GM23338 (cell line): ENCODE results near the gene CYP26C1. TPM values are rescaled to one million over a fixed set of nuclear protein-coding genes. Genes with fewer than 3 reads are reported as not detected.

Source experiments
- ATAC-seq: fragments of 200-7000 bp; cut with Tn5 transposase; 3 replicates; pipeline ENCODE4 v1.9.1; 2020
- DNase-seq: peaks from one replicate; pipeline ENCODE4 v3.0.0-alpha.2; 2015; ENCODE audit warnings: low spot score
- H2AFZ ChIP-seq: fragments of 200-600 bp; sonication (generic); 2 replicates; pipeline ENCODE4 v1.8.0; 2016; ENCODE audit warnings: antibody characterized with exemption, mild to moderate bottlenecking, moderate library complexity
- H3F3A ChIP-seq: fragments of 200-600 bp; sonication (generic); replicated peaks from 2 replicates; pipeline ENCODE4 v1.8.0; 2017; ENCODE audit warnings: antibody characterized with exemption, mixed run types, low read depth
- H3K27ac ChIP-seq: fragments of 200-600 bp; sonication (generic); 2 replicates; pipeline ENCODE4 v1.6.1; 2016; ENCODE audit warnings: low read depth
- H3K27me3 ChIP-seq: fragments of 200-600 bp; sonication (generic); 2 replicates; pipeline ENCODE4 v1.8.0; 2016; ENCODE audit warnings: mild to moderate bottlenecking, mixed run types, moderate library complexity; ENCODE audit not compliant: insufficient read depth
- H3K36me3 ChIP-seq: fragments of 200-600 bp; sonication (generic); 2 replicates; pipeline ENCODE4 v1.8.0; 2016; ENCODE audit warnings: mild to moderate bottlenecking; ENCODE audit not compliant: insufficient read depth
- H3K4me1 ChIP-seq: fragments of 200-600 bp; sonication (generic); 2 replicates; pipeline ENCODE4 v1.8.0; 2016; ENCODE audit warnings: mild to moderate bottlenecking, moderate library complexity; ENCODE audit not compliant: insufficient read depth
- H3K4me2 ChIP-seq: fragments of 200-600 bp; sonication (generic); 2 replicates; pipeline ENCODE4 v1.7.1; 2017; ENCODE audit warnings: mixed run types
- H3K4me3 ChIP-seq: fragments of 200-600 bp; sonication (generic); 2 replicates; pipeline ENCODE4 v1.6.1; 2016; ENCODE audit warnings: mixed run types
- H3K79me2 ChIP-seq: fragments of 200-600 bp; sonication (generic); replicated peaks from 2 replicates; pipeline ENCODE4 v1.8.0; 2017; ENCODE audit warnings: mild to moderate bottlenecking; ENCODE audit not compliant: insufficient read depth
- H3K9me2 ChIP-seq: fragments of 200-600 bp; sonication (generic); 2 replicates; pipeline ENCODE4 v1.8.0; 2017; ENCODE audit not compliant: insufficient read depth
- H4K20me1 ChIP-seq: fragments of 200-600 bp; sonication (generic); replicated peaks from 2 replicates; pipeline ENCODE4 v1.8.0; 2017; ENCODE audit warnings: mild to moderate bottlenecking; ENCODE audit not compliant: insufficient read depth
- H3K27ac Mint-ChIP-seq: 2 replicates; pipeline ENCODE4 v1.8.0; 2020; ENCODE audit warnings: inconsistent platforms, mild to moderate bottlenecking, moderate library complexity, mixed read lengths
- H3K27me3 Mint-ChIP-seq: 3 replicates; pipeline ENCODE4 v1.8.0; 2022; ENCODE audit warnings: low read depth, mild to moderate bottlenecking, moderate library complexity, mixed read lengths, inconsistent platforms; ENCODE audit not compliant: insufficient read depth, poor library complexity
- H3K36me3 Mint-ChIP-seq: 3 replicates; pipeline ENCODE4 v1.8.0; 2021; ENCODE audit warnings: low read depth, mild to moderate bottlenecking, inconsistent platforms, moderate library complexity, mixed read lengths
- H3K4me1 Mint-ChIP-seq: 3 replicates; pipeline ENCODE4 v1.8.0; 2020; ENCODE audit warnings: mild to moderate bottlenecking, inconsistent platforms, mixed read lengths
- H3K4me3 Mint-ChIP-seq: 3 replicates; pipeline ENCODE4 v1.8.0; 2021; ENCODE audit warnings: moderate library complexity, mild to moderate bottlenecking, inconsistent platforms, mixed read lengths
- H3K9me3 Mint-ChIP-seq: 3 replicates; pipeline ENCODE4 v1.8.0; 2020; ENCODE audit warnings: moderate library complexity, mild to moderate bottlenecking, inconsistent platforms, mixed read lengths
- polyA plus RNA-seq: library from polyadenylated mRNA; unstranded; fragments of >200 nt; fragmentation: Nextera tagmentation; extraction: Ambion mirVana; gene quantifications from 2 replicates; pipeline ENCODE4 v1.2.1, GENCODE V29; 2016
- total RNA-seq: library from RNA; depleted of rRNA; stranded (reverse); fragments of >200 nt; shearing (Covaris generic); gene quantifications from 2 replicates; pipeline ENCODE4 v1.2.3, GENCODE V29; 2014; rRNA removed
- TF ChIP-seq, protein P1 (sequence below): IDR thresholded peaks from one replicate; pipeline ENCODE4 v1.6.1; 2018; ENCODE audit warnings: antibody characterized with exemption; ENCODE audit not compliant: unreplicated experiment
- TF ChIP-seq, protein P2 (sequence below): IDR thresholded peaks from 2 replicates; pipeline ENCODE4 v1.6.1; 2016; ENCODE audit warnings: antibody characterized with exemption
- TF ChIP-seq, protein P3 (sequence below), 2 experiments: fragments of 200-600 bp in 1 of 2; sonication (generic) in 1 of 2; conservative IDR thresholded peaks; 2 replicates each; pipeline versions ENCODE4 v1.5.1 to v1.6.1; 2016 to 2017; ENCODE audit warnings: antibody characterized with exemption in 2 of 2, low read depth in 2 of 2, mild to moderate bottlenecking in 2 of 2, moderate library complexity in 1 of 2

Gene CYP26C1
- total and polyA plus RNA-seq, 2 experiments from 2014 or later: 0.24 TPM; not detected in 1

DNA sequence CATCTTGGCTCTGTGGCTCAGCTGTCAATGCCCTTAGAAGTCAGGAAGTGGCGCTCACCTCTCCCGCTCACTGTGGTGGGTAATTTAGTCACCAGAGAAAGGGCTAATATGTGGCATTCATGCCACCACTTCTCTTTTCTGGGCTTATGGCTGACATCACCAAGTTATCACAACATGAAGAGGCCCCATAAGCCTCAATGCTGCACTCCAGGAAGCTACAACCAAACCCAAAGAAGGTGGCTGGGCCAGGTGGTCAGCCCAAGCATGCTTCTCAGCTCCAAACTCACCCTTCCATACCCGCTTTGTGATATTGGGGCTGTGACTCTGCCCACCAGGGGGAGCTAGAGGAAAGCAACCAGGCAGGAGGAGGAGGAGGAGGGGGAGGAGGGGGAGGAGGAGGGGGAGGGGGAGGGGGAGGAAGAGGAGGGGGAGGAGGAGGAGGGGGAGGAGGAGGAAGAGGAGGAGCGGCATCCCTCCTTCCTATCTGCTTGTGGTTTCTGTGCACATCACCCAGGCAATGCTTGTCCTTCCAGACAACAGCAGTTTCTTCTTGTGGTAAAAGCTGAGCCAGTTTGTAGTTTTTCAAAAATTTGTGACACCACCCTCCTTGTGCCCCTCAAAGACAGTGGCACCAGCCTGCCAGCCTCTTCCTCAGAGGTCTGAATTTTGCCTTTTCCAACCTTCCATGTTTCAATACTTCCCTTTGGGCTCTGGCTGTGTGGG is 55.2 kb downstream of the CYP26C1 start:
- H3K36me3 ChIP-seq: no peaks in the 10 kb centered on the region; the same call in 1 of the 2 replicates
- no peak overlapping the region for H3K4me2 ChIP-seq
- ATAC-seq (peak; percentile 96), DNase-seq (peak; percentile 92)
- no peaks in the 10 kb centered on the region for H4K20me1 ChIP-seq
- TF ChIP-seq, protein P1, sequence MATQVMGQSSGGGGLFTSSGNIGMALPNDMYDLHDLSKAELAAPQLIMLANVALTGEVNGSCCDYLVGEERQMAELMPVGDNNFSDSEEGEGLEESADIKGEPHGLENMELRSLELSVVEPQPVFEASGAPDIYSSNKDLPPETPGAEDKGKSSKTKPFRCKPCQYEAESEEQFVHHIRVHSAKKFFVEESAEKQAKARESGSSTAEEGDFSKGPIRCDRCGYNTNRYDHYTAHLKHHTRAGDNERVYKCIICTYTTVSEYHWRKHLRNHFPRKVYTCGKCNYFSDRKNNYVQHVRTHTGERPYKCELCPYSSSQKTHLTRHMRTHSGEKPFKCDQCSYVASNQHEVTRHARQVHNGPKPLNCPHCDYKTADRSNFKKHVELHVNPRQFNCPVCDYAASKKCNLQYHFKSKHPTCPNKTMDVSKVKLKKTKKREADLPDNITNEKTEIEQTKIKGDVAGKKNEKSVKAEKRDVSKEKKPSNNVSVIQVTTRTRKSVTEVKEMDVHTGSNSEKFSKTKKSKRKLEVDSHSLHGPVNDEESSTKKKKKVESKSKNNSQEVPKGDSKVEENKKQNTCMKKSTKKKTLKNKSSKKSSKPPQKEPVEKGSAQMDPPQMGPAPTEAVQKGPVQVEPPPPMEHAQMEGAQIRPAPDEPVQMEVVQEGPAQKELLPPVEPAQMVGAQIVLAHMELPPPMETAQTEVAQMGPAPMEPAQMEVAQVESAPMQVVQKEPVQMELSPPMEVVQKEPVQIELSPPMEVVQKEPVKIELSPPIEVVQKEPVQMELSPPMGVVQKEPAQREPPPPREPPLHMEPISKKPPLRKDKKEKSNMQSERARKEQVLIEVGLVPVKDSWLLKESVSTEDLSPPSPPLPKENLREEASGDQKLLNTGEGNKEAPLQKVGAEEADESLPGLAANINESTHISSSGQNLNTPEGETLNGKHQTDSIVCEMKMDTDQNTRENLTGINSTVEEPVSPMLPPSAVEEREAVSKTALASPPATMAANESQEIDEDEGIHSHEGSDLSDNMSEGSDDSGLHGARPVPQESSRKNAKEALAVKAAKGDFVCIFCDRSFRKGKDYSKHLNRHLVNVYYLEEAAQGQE: no peak
- TF ChIP-seq, protein P2, sequence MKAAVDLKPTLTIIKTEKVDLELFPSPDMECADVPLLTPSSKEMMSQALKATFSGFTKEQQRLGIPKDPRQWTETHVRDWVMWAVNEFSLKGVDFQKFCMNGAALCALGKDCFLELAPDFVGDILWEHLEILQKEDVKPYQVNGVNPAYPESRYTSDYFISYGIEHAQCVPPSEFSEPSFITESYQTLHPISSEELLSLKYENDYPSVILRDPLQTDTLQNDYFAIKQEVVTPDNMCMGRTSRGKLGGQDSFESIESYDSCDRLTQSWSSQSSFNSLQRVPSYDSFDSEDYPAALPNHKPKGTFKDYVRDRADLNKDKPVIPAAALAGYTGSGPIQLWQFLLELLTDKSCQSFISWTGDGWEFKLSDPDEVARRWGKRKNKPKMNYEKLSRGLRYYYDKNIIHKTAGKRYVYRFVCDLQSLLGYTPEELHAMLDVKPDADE: no peak
- TF ChIP-seq, protein P3, sequence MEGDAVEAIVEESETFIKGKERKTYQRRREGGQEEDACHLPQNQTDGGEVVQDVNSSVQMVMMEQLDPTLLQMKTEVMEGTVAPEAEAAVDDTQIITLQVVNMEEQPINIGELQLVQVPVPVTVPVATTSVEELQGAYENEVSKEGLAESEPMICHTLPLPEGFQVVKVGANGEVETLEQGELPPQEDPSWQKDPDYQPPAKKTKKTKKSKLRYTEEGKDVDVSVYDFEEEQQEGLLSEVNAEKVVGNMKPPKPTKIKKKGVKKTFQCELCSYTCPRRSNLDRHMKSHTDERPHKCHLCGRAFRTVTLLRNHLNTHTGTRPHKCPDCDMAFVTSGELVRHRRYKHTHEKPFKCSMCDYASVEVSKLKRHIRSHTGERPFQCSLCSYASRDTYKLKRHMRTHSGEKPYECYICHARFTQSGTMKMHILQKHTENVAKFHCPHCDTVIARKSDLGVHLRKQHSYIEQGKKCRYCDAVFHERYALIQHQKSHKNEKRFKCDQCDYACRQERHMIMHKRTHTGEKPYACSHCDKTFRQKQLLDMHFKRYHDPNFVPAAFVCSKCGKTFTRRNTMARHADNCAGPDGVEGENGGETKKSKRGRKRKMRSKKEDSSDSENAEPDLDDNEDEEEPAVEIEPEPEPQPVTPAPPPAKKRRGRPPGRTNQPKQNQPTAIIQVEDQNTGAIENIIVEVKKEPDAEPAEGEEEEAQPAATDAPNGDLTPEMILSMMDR (conservative IDR thresholded peaks at IDR 0.05; ENCODE audit: low read depth in 2 of 2): peak; percentile 61 to 87
- H3K79me2 ChIP-seq: no peaks in the 10 kb centered on the region
- no peak overlapping the region for H3K27ac Mint-ChIP-seq
- no peaks in the 10 kb centered on the region for H3K27me3 ChIP-seq
- no peaks in the 10 kb centered on the region for H3K9me2 ChIP-seq
- H3K4me1 Mint-ChIP-seq: peaks cover 3% of the 10 kb centered on the region; the same call in 2 of the 3 replicates
- 0 out of 2 replicates have a peak, but pooled peaks cover 2% of the 10 kb centered on the region for H3F3A ChIP-seq
- no peak overlapping the region for H3K4me3 ChIP-seq
- no peaks in the 10 kb centered on the region for H3K4me1 ChIP-seq
- H2AFZ ChIP-seq: peak overlapping the region; percentile 89
- no peak overlapping the region for H3K4me3 Mint-ChIP-seq
- peaks cover 5% of the 10 kb centered on the region; the same call in 2 of the 3 replicates for H3K9me3 Mint-ChIP-seq
- H3K27ac ChIP-seq: no peak overlapping the region
- peaks cover 6% of the 10 kb centered on the region; the same call in 2 of the 3 replicates for H3K36me3 Mint-ChIP-seq
- peaks cover 8% of the 10 kb centered on the region for H3K27me3 Mint-ChIP-seq

Other genes starting within 250 kb of the CYP26C1 start
- 5.0 and 6.6 TPM in 2 replicates for gene EXOC6, start 212.3 kb upstream of the CYP26C1 start, total RNA-seq
- gene EXOC6, start 212.3 kb upstream of the CYP26C1 start, polyA plus RNA-seq: 4.6 and 6.0 TPM in 2 replicates
- gene CYP26A1, start 13.1 kb downstream of the CYP26C1 start, total RNA-seq: 1.8 and 2.8 TPM in 2 replicates
- 0.87 and 1.2 TPM in 2 replicates for gene CYP26A1, start 13.1 kb downstream of the CYP26C1 start, polyA plus RNA-seq